ENCODE results near the gene ACTG1. TPM values are rescaled to one million over a fixed set of nuclear protein-coding genes. Genes with fewer than 3 reads are reported as not detected.

Gene ACTG1
- total and polyA plus RNA-seq, 2 of the 13 experiments (the other 11 are each of a cell fraction or from before 2014, with no cell fraction given) = 973 to 1,138 TPM

DNA sequence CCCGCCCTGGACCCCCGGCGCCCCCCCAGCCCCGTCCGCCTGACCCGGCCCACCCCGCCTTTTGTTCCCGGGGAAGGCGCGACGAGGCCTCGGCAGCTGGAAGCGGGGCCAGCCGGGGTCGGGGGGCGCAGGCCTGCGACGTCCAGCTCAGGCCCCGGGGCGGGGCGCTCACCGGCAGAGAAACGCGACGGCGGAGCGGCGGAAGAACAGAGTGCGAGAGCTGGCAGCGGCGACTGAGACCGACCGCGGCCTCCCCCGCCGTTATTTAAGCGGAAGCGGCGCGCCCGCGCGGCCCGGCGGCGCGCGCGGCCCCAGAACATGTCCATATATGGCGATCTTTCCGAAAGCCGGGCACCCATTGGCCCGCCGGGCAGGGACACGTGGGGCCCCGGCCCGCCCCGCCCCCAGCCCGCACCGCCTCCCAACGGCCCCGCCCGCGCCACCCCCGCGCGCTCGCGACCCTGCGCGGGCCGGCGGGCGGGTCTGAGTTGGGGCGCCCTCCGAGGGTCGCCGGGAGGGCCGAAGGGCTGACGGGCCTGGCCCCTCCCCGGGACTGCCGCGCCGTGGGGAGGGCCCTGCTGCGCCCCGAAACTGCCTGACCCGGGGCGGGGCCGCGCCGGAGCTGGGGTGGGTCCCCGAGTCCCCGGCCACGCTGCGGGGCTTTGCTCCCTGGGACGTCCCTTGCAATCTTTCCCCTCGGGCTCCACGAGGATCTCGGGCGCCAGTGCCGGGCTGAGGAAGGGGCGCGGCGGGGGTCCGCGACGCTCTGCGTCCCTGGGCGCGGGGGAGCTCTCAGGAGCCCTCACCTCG lies at the start of gene ACTG1 (continued):
- TF ChIP-seq ZNF569 (CRISPR knock-in tag; IDR thresholded peaks at IDR 0.05; ENCODE audit: borderline replicate concordance) (no peak), FOXA1 (IDR thresholded peaks at IDR 0.05) (no peak), FOXA1 (CRISPR knock-in tag; IDR thresholded peaks at IDR 0.05) (no peak), CENPX (CRISPR knock-in tag; IDR thresholded peaks at IDR 0.05) (no peak), MATR3 (CRISPR knock-in tag; IDR thresholded peaks at IDR 0.05) (no peak), CEBPG (CRISPR knock-in tag; IDR thresholded peaks at IDR 0.05) (no peak), CEBPB (IDR thresholded peaks at IDR 0.05; ENCODE audit: borderline replicate concordance, low read depth, low read length) (no peak), KDM1A (CRISPR knock-in tag; IDR thresholded peaks at IDR 0.05) (no peak), ZNF839 (CRISPR knock-in tag; IDR thresholded peaks at IDR 0.05; ENCODE audit: borderline replicate concordance) (no peak), PRPF4 (IDR thresholded peaks at IDR 0.05; ENCODE audit: low read depth, low read length, poor library complexity, severe bottlenecking) (no peak), HMG20A (CRISPR knock-in tag; IDR thresholded peaks at IDR 0.05; ENCODE audit: borderline replicate concordance) (no peak), GTF2F1 (IDR thresholded peaks at IDR 0.05; ENCODE audit: low read length) (peak; percentile 94; the same call in 1 of the 2 replicates), ZNF317 (CRISPR knock-in tag; IDR thresholded peaks at IDR 0.05) (no peak), ZNF441 (CRISPR knock-in tag; IDR thresholded peaks at IDR 0.05; ENCODE audit: borderline replicate concordance) (no peak), TEAD3 (CRISPR knock-in tag; optimal IDR thresholded peaks at IDR 0.05; ENCODE audit: borderline replicate concordance) (no peak), ZNF530 (CRISPR knock-in tag; IDR thresholded peaks at IDR 0.05; ENCODE audit: low read depth) (no peak), ISL2 (CRISPR knock-in tag; IDR thresholded peaks at IDR 0.05) (peak; percentile 39; the same call in 1 of the 2 replicates)
- TF ChIP-seq, protein P1, sequence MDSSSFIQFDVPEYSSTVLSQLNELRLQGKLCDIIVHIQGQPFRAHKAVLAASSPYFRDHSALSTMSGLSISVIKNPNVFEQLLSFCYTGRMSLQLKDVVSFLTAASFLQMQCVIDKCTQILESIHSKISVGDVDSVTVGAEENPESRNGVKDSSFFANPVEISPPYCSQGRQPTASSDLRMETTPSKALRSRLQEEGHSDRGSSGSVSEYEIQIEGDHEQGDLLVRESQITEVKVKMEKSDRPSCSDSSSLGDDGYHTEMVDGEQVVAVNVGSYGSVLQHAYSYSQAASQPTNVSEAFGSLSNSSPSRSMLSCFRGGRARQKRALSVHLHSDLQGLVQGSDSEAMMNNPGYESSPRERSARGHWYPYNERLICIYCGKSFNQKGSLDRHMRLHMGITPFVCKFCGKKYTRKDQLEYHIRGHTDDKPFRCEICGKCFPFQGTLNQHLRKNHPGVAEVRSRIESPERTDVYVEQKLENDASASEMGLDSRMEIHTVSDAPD (CRISPR knock-in tag; IDR thresholded peaks at IDR 0.05) = no peak
- TF ChIP-seq, protein P2, sequence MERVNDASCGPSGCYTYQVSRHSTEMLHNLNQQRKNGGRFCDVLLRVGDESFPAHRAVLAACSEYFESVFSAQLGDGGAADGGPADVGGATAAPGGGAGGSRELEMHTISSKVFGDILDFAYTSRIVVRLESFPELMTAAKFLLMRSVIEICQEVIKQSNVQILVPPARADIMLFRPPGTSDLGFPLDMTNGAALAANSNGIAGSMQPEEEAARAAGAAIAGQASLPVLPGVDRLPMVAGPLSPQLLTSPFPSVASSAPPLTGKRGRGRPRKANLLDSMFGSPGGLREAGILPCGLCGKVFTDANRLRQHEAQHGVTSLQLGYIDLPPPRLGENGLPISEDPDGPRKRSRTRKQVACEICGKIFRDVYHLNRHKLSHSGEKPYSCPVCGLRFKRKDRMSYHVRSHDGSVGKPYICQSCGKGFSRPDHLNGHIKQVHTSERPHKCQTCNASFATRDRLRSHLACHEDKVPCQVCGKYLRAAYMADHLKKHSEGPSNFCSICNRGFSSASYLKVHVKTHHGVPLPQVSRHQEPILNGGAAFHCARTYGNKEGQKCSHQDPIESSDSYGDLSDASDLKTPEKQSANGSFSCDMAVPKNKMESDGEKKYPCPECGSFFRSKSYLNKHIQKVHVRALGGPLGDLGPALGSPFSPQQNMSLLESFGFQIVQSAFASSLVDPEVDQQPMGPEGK (CRISPR knock-in tag; IDR thresholded peaks at IDR 0.05) = peak; percentile 60
- TF ChIP-seq, protein P3, sequence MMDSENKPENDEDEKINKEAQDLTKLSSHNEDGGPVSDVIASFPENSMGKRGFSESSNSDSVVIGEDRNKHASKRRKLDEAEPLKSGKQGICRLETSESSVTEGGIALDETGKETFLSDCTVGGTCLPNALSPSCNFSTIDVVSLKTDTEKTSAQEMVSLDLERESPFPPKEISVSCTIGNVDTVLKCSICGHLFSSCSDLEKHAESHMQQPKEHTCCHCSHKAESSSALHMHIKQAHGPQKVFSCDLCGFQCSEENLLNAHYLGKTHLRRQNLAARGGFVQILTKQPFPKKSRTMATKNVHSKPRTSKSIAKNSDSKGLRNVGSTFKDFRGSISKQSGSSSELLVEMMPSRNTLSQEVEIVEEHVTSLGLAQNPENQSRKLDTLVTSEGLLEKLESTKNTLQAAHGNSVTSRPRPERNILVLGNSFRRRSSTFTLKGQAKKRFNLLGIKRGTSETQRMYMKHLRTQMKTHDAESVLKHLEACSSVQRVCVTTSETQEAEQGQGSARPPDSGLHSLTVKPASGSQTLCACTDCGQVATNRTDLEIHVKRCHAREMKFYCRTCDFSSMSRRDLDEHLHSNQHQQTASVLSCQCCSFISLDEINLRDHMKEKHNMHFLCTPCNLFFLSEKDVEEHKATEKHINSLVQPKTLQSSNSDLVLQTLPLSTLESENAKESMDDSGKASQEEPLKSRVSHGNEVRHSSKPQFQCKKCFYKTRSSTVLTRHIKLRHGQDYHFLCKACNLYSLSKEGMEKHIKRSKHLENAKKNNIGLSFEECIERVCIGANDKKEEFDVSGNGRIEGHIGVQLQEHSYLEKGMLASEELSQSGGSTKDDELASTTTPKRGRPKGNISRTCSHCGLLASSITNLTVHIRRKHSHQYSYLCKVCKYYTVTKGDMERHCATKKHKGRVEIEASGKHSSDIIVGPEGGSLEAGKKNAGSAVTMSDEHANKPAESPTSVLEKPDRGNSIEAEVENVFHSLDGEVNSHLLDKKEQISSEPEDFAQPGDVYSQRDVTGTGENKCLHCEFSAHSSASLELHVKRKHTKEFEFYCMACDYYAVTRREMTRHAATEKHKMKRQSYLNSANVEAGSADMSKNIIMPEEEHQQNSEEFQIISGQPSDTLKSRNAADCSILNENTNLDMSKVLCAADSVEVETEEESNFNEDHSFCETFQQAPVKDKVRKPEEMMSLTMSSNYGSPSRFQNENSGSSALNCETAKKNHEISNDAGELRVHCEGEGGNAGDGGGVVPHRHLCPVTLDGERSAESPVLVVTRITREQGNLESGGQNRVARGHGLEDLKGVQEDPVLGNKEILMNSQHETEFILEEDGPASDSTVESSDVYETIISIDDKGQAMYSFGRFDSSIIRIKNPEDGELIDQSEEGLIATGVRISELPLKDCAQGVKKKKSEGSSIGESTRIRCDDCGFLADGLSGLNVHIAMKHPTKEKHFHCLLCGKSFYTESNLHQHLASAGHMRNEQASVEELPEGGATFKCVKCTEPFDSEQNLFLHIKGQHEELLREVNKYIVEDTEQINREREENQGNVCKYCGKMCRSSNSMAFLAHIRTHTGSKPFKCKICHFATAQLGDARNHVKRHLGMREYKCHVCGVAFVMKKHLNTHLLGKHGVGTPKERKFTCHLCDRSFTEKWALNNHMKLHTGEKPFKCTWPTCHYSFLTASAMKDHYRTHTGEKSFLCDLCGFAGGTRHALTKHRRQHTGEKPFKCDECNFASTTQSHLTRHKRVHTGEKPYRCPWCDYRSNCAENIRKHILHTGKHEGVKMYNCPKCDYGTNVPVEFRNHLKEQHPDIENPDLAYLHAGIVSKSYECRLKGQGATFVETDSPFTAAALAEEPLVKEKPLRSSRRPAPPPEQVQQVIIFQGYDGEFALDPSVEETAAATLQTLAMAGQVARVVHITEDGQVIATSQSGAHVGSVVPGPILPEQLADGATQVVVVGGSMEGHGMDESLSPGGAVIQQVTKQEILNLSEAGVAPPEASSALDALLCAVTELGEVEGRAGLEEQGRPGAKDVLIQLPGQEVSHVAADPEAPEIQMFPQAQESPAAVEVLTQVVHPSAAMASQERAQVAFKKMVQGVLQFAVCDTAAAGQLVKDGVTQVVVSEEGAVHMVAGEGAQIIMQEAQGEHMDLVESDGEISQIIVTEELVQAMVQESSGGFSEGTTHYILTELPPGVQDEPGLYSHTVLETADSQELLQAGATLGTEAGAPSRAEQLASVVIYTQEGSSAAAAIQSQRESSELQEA (CRISPR knock-in tag; IDR thresholded peaks at IDR 0.05; ENCODE audit: not compliant biosample characterization) = no peak
